ENCODE results near the gene PIP5K1B. TPM values are rescaled to one million over a fixed set of nuclear protein-coding genes. Genes with fewer than 3 reads are reported as not detected.

The PIP5K1B gene
- total RNA-seq, 1 experiment from 2014 or later, result not detected

GRCh38 chr9:69016191-69017096, 311.4 kb downstream of the PIP5K1B start:
- no peaks in the 10 kb centered on the region for H3K9me3 ChIP-seq (ENCODE audit: low read length)
- no peak overlapping the region for H3K4me3 ChIP-seq (ENCODE audit: low read length)
- no peaks in the 10 kb centered on the region for H3K4me1 ChIP-seq (ENCODE audit: low read length)
- no peak overlapping the region for H3K9ac ChIP-seq (ENCODE audit: low read length)
- H3K79me2 ChIP-seq (ENCODE audit: low read length), result no peaks in the 10 kb centered on the region
- no peaks in the 10 kb centered on the region for H3K9me2 ChIP-seq (replicated peaks; ENCODE audit: insufficient read depth, low read length)
- no peaks in the 10 kb centered on the region for H3K36me3 ChIP-seq (ENCODE audit: insufficient read depth, low read length)
- H3K27me3 ChIP-seq (ENCODE audit: low read length), result no peaks in the 10 kb centered on the region
- no peaks in the 10 kb centered on the region for H4K20me1 ChIP-seq (ENCODE audit: insufficient read depth, low read depth, low read length)
- no peak for DNase-seq
- no peak overlapping the region for H3K27ac ChIP-seq (ENCODE audit: low read length)
- H2AFZ ChIP-seq (ENCODE audit: low read length), result no peak overlapping the region
- H3K4me2 ChIP-seq (ENCODE audit: low read depth, low read length, poor library complexity, severe bottlenecking), result no peak overlapping the region

- Histone ChIP-seq H3K4me1 (ENCODE audit: low read length) (peaks cover 2% of the 10 kb centered on the region; the same call in 1 of the 2 replicates), H3K4me3 (ENCODE audit: low read length) (no peak overlapping the region), H3K9me3 (ENCODE audit: low read length) (no peaks in the 10 kb centered on the region), H3K9ac (ENCODE audit: low read length) (no peak overlapping the region), H4K20me1 (ENCODE audit: insufficient read depth, low read depth, low read length) (no peaks in the 10 kb centered on the region), H3K36me3 (ENCODE audit: insufficient read depth, low read length) (no peaks in the 10 kb centered on the region), H3K79me2 (ENCODE audit: low read length) (no peaks in the 10 kb centered on the region), H3K4me2 (ENCODE audit: low read depth, low read length, poor library complexity, severe bottlenecking) (no peak overlapping the region), H3K27ac (ENCODE audit: low read length) (no peak overlapping the region), H2AFZ (ENCODE audit: low read length) (no peak overlapping the region), H3K9me2 (replicated peaks; ENCODE audit: insufficient read depth, low read length) (no peaks in the 10 kb centered on the region), H3K27me3 (ENCODE audit: low read length) (no peaks in the 10 kb centered on the region)
- no peak for DNase-seq
Observed at GRCh38 chr9:69018737-69019136, 313.7 kb downstream of the PIP5K1B start.

GRCh38 chr9:69019808-69020207, 314.8 kb downstream of the PIP5K1B start:
- H3K36me3 ChIP-seq (ENCODE audit: insufficient read depth, low read length), result no peaks in the 10 kb centered on the region
- no peaks in the 10 kb centered on the region for H3K79me2 ChIP-seq (ENCODE audit: low read length)
- no peaks in the 10 kb centered on the region for H3K9me3 ChIP-seq (ENCODE audit: low read length)
- no peaks in the 10 kb centered on the region for H4K20me1 ChIP-seq (ENCODE audit: insufficient read depth, low read depth, low read length)
- DNase-seq, result no peak
- peaks cover 3% of the 10 kb centered on the region; the same call in 1 of the 2 replicates for H3K4me1 ChIP-seq (ENCODE audit: low read length)
- H3K9ac ChIP-seq (ENCODE audit: low read length), result no peak overlapping the region
- no peaks in the 10 kb centered on the region for H3K27me3 ChIP-seq (ENCODE audit: low read length)
- H3K9me2 ChIP-seq (replicated peaks; ENCODE audit: insufficient read depth, low read length), result no peaks in the 10 kb centered on the region
- H3K4me2 ChIP-seq (ENCODE audit: low read depth, low read length, poor library complexity, severe bottlenecking), result no peak overlapping the region
- H3K4me3 ChIP-seq (ENCODE audit: low read length), result no peak overlapping the region
- no peak overlapping the region for H2AFZ ChIP-seq (ENCODE audit: low read length)
- no peak overlapping the region for H3K27ac ChIP-seq (ENCODE audit: low read length)

- Histone ChIP-seq H3K9me2 (replicated peaks; ENCODE audit: insufficient read depth, low read length) (no peaks in the 10 kb centered on the region), H3K4me2 (ENCODE audit: low read depth, low read length, poor library complexity, severe bottlenecking) (no peak overlapping the region), H3K4me3 (ENCODE audit: low read length) (no peak overlapping the region), H2AFZ (ENCODE audit: low read length) (no peak overlapping the region), H4K20me1 (ENCODE audit: insufficient read depth, low read depth, low read length) (no peaks in the 10 kb centered on the region), H3K79me2 (ENCODE audit: low read length) (no peaks in the 10 kb centered on the region), H3K27ac (ENCODE audit: low read length) (no peak overlapping the region), H3K36me3 (ENCODE audit: insufficient read depth, low read length) (no peaks in the 10 kb centered on the region), H3K27me3 (ENCODE audit: low read length) (no peaks in the 10 kb centered on the region), H3K9ac (ENCODE audit: low read length) (no peak overlapping the region), H3K9me3 (ENCODE audit: low read length) (no peaks in the 10 kb centered on the region), H3K4me1 (ENCODE audit: low read length) (peaks cover 3% of the 10 kb centered on the region; the same call in 1 of the 2 replicates)
- no peak for DNase-seq
Observed at GRCh38 chr9:69020301-69021145, 315.5 kb downstream of the PIP5K1B start.

GRCh38 chr9:69023650-69024049, 318.6 kb downstream of the PIP5K1B start:
- Histone ChIP-seq H3K27me3 (ENCODE audit: low read length) (no peaks in the 10 kb centered on the region), H3K4me3 (ENCODE audit: low read length) (no peak overlapping the region), H3K4me2 (ENCODE audit: low read depth, low read length, poor library complexity, severe bottlenecking) (no peak overlapping the region), H2AFZ (ENCODE audit: low read length) (no peak overlapping the region), H3K4me1 (ENCODE audit: low read length) (peaks cover 8% of the 10 kb centered on the region), H3K36me3 (ENCODE audit: insufficient read depth, low read length) (no peaks in the 10 kb centered on the region), H3K27ac (ENCODE audit: low read length) (no peak overlapping the region), H3K9me3 (ENCODE audit: low read length) (no peaks in the 10 kb centered on the region), H3K9me2 (replicated peaks; ENCODE audit: insufficient read depth, low read length) (no peaks in the 10 kb centered on the region), H3K79me2 (ENCODE audit: low read length) (no peaks in the 10 kb centered on the region), H3K9ac (ENCODE audit: low read length) (no peak overlapping the region), H4K20me1 (ENCODE audit: insufficient read depth, low read depth, low read length) (no peaks in the 10 kb centered on the region)
- DNase-seq, result no peak

- no peaks in the 10 kb centered on the region for H4K20me1 ChIP-seq (ENCODE audit: insufficient read depth, low read depth, low read length)
- H3K27ac ChIP-seq (ENCODE audit: low read length), result no peak overlapping the region
- no peak overlapping the region for H3K4me3 ChIP-seq (ENCODE audit: low read length)
- peak; percentile 79 for DNase-seq
- H3K4me1 ChIP-seq (ENCODE audit: low read length), result peaks cover 8% of the 10 kb centered on the region
- H3K9ac ChIP-seq (ENCODE audit: low read length), result no peak overlapping the region
- peak overlapping the region; percentile 30 for H3K4me2 ChIP-seq (ENCODE audit: low read depth, low read length, poor library complexity, severe bottlenecking)
- no peaks in the 10 kb centered on the region for H3K9me3 ChIP-seq (ENCODE audit: low read length)
- no peaks in the 10 kb centered on the region for H3K36me3 ChIP-seq (ENCODE audit: insufficient read depth, low read length)
- no peaks in the 10 kb centered on the region for H3K9me2 ChIP-seq (replicated peaks; ENCODE audit: insufficient read depth, low read length)
- no peaks in the 10 kb centered on the region for H3K79me2 ChIP-seq (ENCODE audit: low read length)
- H3K27me3 ChIP-seq (ENCODE audit: low read length), result no peaks in the 10 kb centered on the region
- no peak overlapping the region; the same call in 1 of the 2 replicates for H2AFZ ChIP-seq (ENCODE audit: low read length)
Observed at GRCh38 chr9:69027355-69028097, 322.5 kb downstream of the PIP5K1B start.

GRCh38 chr9:69028754-69029153, 323.7 kb downstream of the PIP5K1B start:
- no peak overlapping the region for H3K27ac ChIP-seq (ENCODE audit: low read length)
- no peak for DNase-seq
- H3K9me2 ChIP-seq (replicated peaks; ENCODE audit: insufficient read depth, low read length), result no peaks in the 10 kb centered on the region
- peaks cover 5% of the 10 kb centered on the region for H3K4me1 ChIP-seq (ENCODE audit: low read length)
- no peaks in the 10 kb centered on the region for H3K27me3 ChIP-seq (ENCODE audit: low read length)
- no peak overlapping the region for H3K9ac ChIP-seq (ENCODE audit: low read length)
- no peak overlapping the region for H3K4me3 ChIP-seq (ENCODE audit: low read length)
- H3K4me2 ChIP-seq (ENCODE audit: low read depth, low read length, poor library complexity, severe bottlenecking), result no peak overlapping the region
- H3K79me2 ChIP-seq (ENCODE audit: low read length), result no peaks in the 10 kb centered on the region
- H2AFZ ChIP-seq (ENCODE audit: low read length), result no peak overlapping the region
- H3K36me3 ChIP-seq (ENCODE audit: insufficient read depth, low read length), result no peaks in the 10 kb centered on the region
- H4K20me1 ChIP-seq (ENCODE audit: insufficient read depth, low read depth, low read length), result no peaks in the 10 kb centered on the region
- H3K9me3 ChIP-seq (ENCODE audit: low read length), result no peaks in the 10 kb centered on the region
